ENCODE data around the gene SNX18.

SNX18 gene

DNA sequence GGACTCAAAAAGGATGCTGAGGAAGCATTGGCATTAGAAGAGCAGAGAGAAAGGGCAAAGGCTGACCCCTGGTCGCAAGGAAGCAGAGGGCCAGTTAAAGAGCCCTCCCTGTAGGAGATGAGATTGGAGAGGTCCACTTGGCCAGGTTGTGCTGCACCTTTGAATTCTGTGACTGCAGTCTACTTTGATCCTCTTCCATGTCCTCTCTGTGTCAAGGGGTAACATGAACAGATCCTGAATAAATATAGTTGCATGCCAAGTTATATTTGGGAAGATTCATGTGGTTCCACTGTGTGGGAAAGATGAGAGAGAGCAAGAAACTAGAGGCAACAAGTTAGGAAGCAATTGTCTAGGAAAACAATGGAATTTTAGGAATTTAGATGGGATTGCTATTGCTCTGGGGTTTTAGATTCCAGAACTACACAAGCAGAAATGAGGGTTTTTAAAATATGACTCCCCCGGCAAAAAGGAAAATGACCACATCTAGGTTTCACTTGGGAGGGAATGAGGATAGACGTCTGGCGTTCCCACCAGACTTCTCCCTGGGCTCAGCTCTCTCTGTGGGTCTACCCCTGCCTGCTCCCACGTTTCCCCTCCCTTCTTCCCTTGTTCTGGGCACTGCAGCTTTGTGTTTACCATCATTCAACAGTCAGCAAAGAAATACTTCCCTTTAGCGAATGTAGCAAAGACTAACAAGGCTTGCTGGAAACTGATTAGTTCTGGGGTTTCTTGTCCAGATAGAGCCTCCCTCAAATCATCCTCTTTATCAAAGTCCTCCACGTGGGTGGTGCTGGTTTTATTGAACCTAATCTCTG lies 63.6 kb downstream of the SNX18 start:
- no peak for DNase-seq (ENCODE audit: low spot score)

DNA sequence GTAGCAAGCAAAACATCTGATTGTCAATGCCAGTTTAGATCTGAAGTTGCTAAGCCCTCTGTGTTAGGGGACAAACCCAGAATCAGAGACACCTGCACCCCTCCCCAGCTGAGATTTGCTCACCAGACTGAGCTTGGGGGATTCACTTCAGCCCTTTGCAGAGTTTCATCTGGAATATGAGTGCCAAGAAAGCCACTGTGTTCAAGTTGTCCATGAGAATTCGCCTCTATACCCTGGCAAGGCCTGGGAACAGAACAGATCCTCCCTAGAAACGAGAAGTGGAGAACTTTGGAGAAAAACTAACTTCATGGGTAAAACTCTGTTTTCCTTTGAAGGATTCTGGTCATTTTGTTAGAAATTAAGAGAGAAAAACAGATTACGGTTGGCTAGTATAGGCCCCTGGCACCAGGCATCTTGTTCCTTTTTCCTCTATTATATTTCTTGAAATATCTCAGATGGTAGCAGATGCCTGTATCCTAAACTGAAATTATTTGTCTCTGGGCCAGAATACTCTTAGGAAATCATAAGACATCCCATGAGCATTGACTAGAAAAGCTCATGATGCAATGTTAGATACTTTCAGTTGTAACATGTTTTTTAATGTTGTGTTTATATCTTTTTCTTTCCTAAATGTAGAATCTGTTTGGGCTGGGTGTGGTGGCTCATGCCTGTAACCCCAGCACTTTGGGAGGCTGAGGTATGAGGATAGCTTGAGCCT lies 64.4 kb downstream of the SNX18 start:
- DNase-seq (ENCODE audit: low spot score): no peak

DNA sequence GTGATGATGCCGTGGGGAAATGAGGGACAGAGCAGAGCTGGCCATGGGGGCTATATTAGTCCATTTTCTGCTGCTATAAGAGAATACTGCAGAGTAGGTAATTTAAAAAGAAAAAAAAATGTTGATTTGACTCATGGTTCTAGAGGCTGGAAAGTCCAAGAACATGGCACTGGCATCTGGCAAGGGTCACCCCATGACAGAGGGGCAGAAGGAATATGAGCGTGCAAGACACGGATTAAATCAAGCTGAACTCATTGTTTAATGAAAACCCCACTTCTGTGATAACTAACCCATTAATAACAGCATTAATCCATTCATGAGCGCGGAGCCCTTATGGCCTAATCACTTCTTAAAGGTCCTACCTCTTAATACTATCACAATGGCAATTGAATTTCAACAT lies 68.8 kb downstream of the SNX18 start:
- no peak for DNase-seq (ENCODE audit: low spot score)

DNA sequence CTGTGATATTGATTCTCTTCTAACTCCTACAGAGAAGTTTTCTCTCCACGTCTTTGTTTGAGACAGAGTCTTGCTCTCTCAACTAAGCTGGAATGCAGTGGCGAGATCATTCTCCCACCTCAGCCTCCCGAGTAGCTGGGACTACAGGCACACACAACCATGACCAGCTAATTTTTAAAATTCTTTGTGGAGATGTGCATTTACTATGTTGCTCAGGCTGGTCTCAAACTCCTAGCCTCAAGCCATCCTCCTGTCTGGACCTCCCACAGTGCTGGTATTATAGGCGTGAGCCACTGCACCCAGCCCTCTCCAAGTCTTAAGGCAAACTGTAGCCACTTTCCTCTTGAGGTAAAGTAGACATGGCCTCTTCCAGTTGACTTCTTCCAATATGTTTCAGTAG lies 72.2 kb downstream of the SNX18 start:
- DNase-seq (ENCODE audit: low spot score): no peak

DNA sequence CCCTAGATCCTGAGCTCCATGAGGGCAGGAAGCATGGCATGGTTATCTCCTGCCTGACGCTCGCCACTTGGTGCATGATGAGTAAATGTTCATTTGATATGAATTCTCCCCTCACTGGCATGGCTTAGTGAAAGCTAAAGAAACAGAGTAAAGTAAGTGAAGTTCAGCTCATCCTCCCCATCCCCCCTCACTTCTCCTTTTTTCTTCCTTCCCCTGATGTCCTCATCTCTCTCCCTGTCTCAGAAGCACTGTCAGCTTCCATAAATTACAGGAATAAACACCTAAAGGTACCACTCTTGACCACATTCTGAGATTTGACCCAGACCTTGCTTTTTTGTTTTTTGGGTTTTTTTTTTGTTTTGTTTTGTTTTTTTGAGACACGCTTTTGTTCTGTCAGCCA lies 73.3 kb downstream of the SNX18 start:
- DNase-seq (ENCODE audit: low spot score): no peak

DNA sequence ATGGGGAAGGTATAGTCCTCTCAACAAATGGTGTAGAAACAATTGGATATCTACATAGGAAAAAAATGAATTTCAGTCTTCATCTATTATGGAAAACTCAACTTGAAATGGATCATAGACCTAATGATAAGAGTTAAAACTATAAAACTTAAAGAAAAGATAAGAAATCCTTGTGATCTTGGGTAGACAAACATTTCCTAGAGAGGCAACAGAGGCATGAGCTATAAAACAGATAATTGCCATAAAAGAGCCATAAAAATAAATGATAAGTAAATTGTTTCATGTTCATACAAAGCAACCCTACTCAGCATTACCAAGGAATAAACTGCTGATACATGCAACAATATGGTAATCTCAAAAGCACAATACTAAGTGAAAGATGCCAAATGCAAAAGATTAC lies 76.2 kb downstream of the SNX18 start:
- no peak for DNase-seq (ENCODE audit: low spot score)

DNA sequence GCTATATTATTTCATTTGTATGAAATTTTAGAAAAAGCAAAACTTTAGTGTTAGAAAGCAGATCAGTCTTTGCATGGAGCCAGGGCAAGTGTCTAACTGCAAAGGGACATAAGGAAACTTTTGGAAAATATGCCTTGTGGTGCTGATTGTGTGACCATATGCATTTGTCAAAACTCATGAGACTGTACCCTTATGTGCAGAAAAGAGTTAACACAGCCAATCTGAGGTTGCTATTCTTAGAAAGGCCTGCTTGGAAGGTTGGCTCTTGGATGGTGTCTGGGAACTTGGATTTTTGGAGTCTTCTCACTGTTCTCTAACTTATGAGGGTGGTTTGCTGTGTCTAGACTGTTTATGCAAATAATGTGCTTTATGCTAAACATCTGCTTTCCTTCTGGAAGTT lies 76.6 kb downstream of the SNX18 start:
- DNase-seq (ENCODE audit: low spot score): no peak

DNA sequence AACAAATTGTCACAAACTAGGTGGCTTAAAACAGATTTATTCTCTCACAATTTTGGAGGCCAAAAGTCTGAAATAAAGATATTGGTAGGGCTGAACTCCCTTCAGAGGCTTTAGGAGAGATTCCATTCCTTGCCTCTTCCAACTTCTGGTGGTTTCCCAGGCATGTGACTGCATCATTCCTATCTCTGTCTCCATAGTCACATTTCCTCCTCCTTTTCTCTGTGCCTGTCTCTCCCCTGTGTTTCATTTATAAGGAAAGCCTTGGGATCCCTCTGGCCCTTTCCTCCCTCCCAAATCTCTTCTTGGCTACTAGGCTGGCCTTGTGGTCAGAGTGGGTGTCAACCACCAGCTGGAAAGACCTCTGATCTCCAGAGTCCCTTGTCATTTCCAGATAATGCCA lies 78.2 kb downstream of the SNX18 start:
- no peak for DNase-seq (ENCODE audit: low spot score)

All from NAMALWA (cell line).